H1 (cell line): Measurements from ENCODE around the gene SLCO4C1. TPM values are rescaled to one million over a fixed set of nuclear protein-coding genes. Genes with fewer than 3 reads are reported as not detected.

ENCODE experiments used
- CHD7 ChIP-seq: fragments of 300-600 bp; sonication (generic); IDR thresholded peaks from 2 replicates; pipeline ENCODE4 v1.7.1; 2012; ENCODE audit warnings: low read length, moderate library complexity, mild to moderate bottlenecking, inconsistent platforms; ENCODE audit not compliant: insufficient replicate concordance
- polyA plus RNA-seq, 7 experiments: library from polyadenylated mRNA; depleted of rRNA in 3 of 7; stranded (reverse) in 5 of 7; unstranded in 2 of 7; fragments of >200 nt in 5 of 7; fragments of 200-250 nt in 2 of 7; gene quantifications; 1 replicate in 5 of 7; 2 replicates in 1 of 7; 4 replicates in 1 of 7; pipeline versions ENCODE4 v1.2.1 to v1.2.3, GENCODE V29; 2011 to 2013; ENCODE audit warnings: missing spikeins in 2 of 7, mixed read lengths in 2 of 7
- total RNA-seq: library from RNA; stranded (reverse); fragmentation: NEBNext Ultra II Directional; extraction: Animal tissue kit (Norgen Biotek cat#: 25700); gene quantifications from 2 replicates; pipeline ENCODE4 v1.2.1, GENCODE V29; 2021

Gene SLCO4C1
- total and polyA plus RNA-seq, 2 of the 8 experiments (the other 6 are each of a cell fraction or from before 2014, with no cell fraction given): 1.3 to 4.9 TPM

- no peak for TF ChIP-seq CHD7
These were observed 69.8 kb downstream of the SLCO4C1 start (continued) for GRCh38 chr5:102226321-102226720.
